ENCODE results near the gene BGLAP. TPM values are rescaled to one million over a fixed set of nuclear protein-coding genes. Genes with fewer than 3 reads are reported as not detected.

The BGLAP gene
- total RNA-seq, 1 experiment from 2014 or later = 2.3 TPM

- no peaks in the 10 kb centered on the region for H3K9me3 Mint-ChIP-seq
- ATAC-seq = peak; percentile 95
- peaks cover 17% of the 10 kb centered on the region for H3K36me3 Mint-ChIP-seq
- ChIA-PET CTCF (interaction anchor here (0.6 to 4.4 kb wide), 35 partner anchors 12 to 288 kb away, joined by 3 to 71 read pairs (median 4); partner anchors contain the start of genes CCT3, MEF2D, MEX3A and SLC25A44), POLR2A (interaction anchor here (0.6 to 1.6 kb wide), 22 partner anchors 12 to 156 kb away, joined by 3 to 10 read pairs (median 4); partner anchors contain the start of genes RHBG and SLC25A44)
- peak; percentile 97 for DNase-seq (ENCODE audit: low spot score)
- H3K4me1 Mint-ChIP-seq = peaks cover 27% of the 10 kb centered on the region
- H3K27ac Mint-ChIP-seq = peak within 1 kb of the TSS; percentile 99
- no peaks in the 10 kb centered on the region for H3K27me3 Mint-ChIP-seq (ENCODE audit: low read depth)
- peak within 1 kb of the TSS; percentile 94 for H3K4me3 Mint-ChIP-seq
- TF ChIP-seq HMGXB4 (CRISPR knock-in tag; IDR thresholded peaks at IDR 0.05) = peak; percentile 52; the same call in 1 of the 2 replicates
- no peak for TF ChIP-seq OVOL2 (CRISPR knock-in tag; IDR thresholded peaks at IDR 0.05; ENCODE audit: borderline replicate concordance)
- no peak for TF ChIP-seq RORB (CRISPR knock-in tag; IDR thresholded peaks at IDR 0.05)
- no peak for TF ChIP-seq ZBTB21 (CRISPR knock-in tag; IDR thresholded peaks at IDR 0.05; ENCODE audit: borderline replicate concordance)
- TF ChIP-seq CREB1 (CRISPR knock-in tag; IDR thresholded peaks at IDR 0.05) = no peak
- peak; percentile 86 for TF ChIP-seq ETV6 (CRISPR knock-in tag; IDR thresholded peaks at IDR 0.05)
- TF ChIP-seq ZNF425 (CRISPR knock-in tag; conservative IDR thresholded peaks at IDR 0.05) = no peak
- 0 out of 2 replicates have a peak, but pooled peaks have one; percentile 37 for TF ChIP-seq ATF1 (CRISPR knock-in tag; IDR thresholded peaks at IDR 0.05)
- TF ChIP-seq CREM (CRISPR knock-in tag; IDR thresholded peaks at IDR 0.05) = peak; percentile 75; the same call in 1 of the 2 replicates
- no peak for TF ChIP-seq ZNF416 (CRISPR knock-in tag; IDR thresholded peaks at IDR 0.05)
- 0 out of 2 replicates have a peak, but pooled peaks have one; percentile 71 for TF ChIP-seq SMAD3 (CRISPR knock-in tag; IDR thresholded peaks at IDR 0.05; ENCODE audit: borderline replicate concordance)
- TF ChIP-seq ZBTB43 (CRISPR knock-in tag; IDR thresholded peaks at IDR 0.05) = peak; percentile 69
- TF ChIP-seq FOXK1 (CRISPR knock-in tag; IDR thresholded peaks at IDR 0.05) = peak; percentile 85
- TF ChIP-seq MYBL2 (CRISPR knock-in tag; IDR thresholded peaks at IDR 0.05) = peak; percentile 84; the same call in 1 of the 2 replicates
- no peak for TF ChIP-seq ZNF138 (CRISPR knock-in tag; conservative IDR thresholded peaks at IDR 0.05)
- no peak for TF ChIP-seq ZNF532 (CRISPR knock-in tag; IDR thresholded peaks at IDR 0.05; ENCODE audit: borderline replicate concordance)
- peak; percentile 62; the same call in 1 of the 2 replicates for TF ChIP-seq JUN (CRISPR knock-in tag; IDR thresholded peaks at IDR 0.05)
- peak; percentile 87 for TF ChIP-seq FOXP1 (CRISPR knock-in tag; IDR thresholded peaks at IDR 0.05; ENCODE audit: borderline replicate concordance)
- TF ChIP-seq KAT7 (CRISPR knock-in tag; IDR thresholded peaks at IDR 0.05; ENCODE audit: borderline replicate concordance) = 0 out of 2 replicates have a peak, but pooled peaks have one; percentile 36
- TF ChIP-seq E2F4 (CRISPR knock-in tag; IDR thresholded peaks at IDR 0.05; ENCODE audit: borderline replicate concordance, low read depth) = 0 out of 2 replicates have a peak, but pooled peaks have one; percentile 39
- TF ChIP-seq CDX4 (CRISPR knock-in tag; IDR thresholded peaks at IDR 0.05; ENCODE audit: borderline replicate concordance) = no peak
- TF ChIP-seq NFYB (CRISPR knock-in tag; conservative IDR thresholded peaks at IDR 0.05; ENCODE audit: low read depth) = peak; percentile 97
- TF ChIP-seq MAX (CRISPR knock-in tag; IDR thresholded peaks at IDR 0.05) = peak; percentile 87
- 0 out of 2 replicates have a peak, but pooled peaks have one; percentile 20 for TF ChIP-seq ESRRA (CRISPR knock-in tag; IDR thresholded peaks at IDR 0.05; ENCODE audit: borderline replicate concordance)
- TF ChIP-seq NFATC4 (CRISPR knock-in tag; IDR thresholded peaks at IDR 0.05) = no peak; the same call in 1 of the 2 replicates
These were observed 28.9 kb upstream of the BGLAP start, which contains the start of gene PMF1 for GRCh38 chr1:156212833-156213643. PMF1 (plus strand) TSS chr1:156213007; CDS start chr1:156213016, 9 bp downstream.

Data from WTC11 (cell line).